Liver (tissue), 3 donors: ENCODE measurements around the gene FFAR1.

Source experiments
- GABPA ChIP-seq, 2 donors: IDR thresholded peaks in 1 of 2; conservative IDR thresholded peaks in 1 of 2; 2 replicates each; pipeline ENCODE4 v1.6.1; 2016; ENCODE audit warnings: antibody characterized with exemption in 2 of 2, mild to moderate bottlenecking in 1 of 2, moderate library complexity in 1 of 2
- HNF4A ChIP-seq, 2 donors: conservative IDR thresholded peaks; 2 replicates each; pipeline ENCODE4 v1.6.1; 2016; ENCODE audit warnings: antibody characterized with exemption in 2 of 2, mild to moderate bottlenecking in 2 of 2
- HNF4G ChIP-seq: IDR thresholded peaks from 2 replicates; pipeline ENCODE4 v1.6.1; 2016; ENCODE audit warnings: antibody characterized with exemption
- JUND ChIP-seq, 2 donors: IDR thresholded peaks; 2 replicates each; pipeline ENCODE4 v1.6.1; 2016; ENCODE audit warnings: antibody characterized with exemption in 2 of 2
- NR2F2 ChIP-seq: IDR thresholded peaks from 2 replicates; pipeline ENCODE4 v1.6.1; 2016; ENCODE audit warnings: antibody characterized with exemption
- RAD21 ChIP-seq, 2 donors: IDR thresholded peaks; 2 replicates each; pipeline ENCODE4 v1.6.1; 2016; ENCODE audit warnings: antibody characterized with exemption in 2 of 2, mild to moderate bottlenecking in 2 of 2
- SP1 ChIP-seq: IDR thresholded peaks from 2 replicates; pipeline ENCODE4 v1.6.1; 2018; ENCODE audit warnings: antibody characterized with exemption, mild to moderate bottlenecking
- TAF1 ChIP-seq: conservative IDR thresholded peaks from 2 replicates; pipeline ENCODE4 v1.6.1; 2016; ENCODE audit warnings: antibody characterized with exemption, mild to moderate bottlenecking
- YY1 ChIP-seq: IDR thresholded peaks from 2 replicates; pipeline ENCODE4 v1.6.1; 2016; ENCODE audit warnings: antibody characterized with exemption, mild to moderate bottlenecking
- TF ChIP-seq, protein P1 (sequence below): IDR thresholded peaks from 2 replicates; pipeline ENCODE4 v1.6.1; 2016; ENCODE audit warnings: antibody characterized with exemption
- TF ChIP-seq, protein P2 (sequence below): fragments of 150-350 bp; IDR thresholded peaks from 2 replicates; pipeline ENCODE4 v1.5.1; 2017; ENCODE audit warnings: improper control_type of control experiment, low read depth, low read length; ENCODE audit not compliant: missing input control
- TF ChIP-seq, protein P3 (sequence below): IDR thresholded peaks from 2 replicates; pipeline ENCODE4 v1.6.1; 2016; ENCODE audit warnings: antibody characterized with exemption
- TF ChIP-seq, protein P4 (sequence below): IDR thresholded peaks from 2 replicates; pipeline ENCODE4 v1.6.1; 2016; ENCODE audit warnings: antibody characterized with exemption, mild to moderate bottlenecking
- TF ChIP-seq, protein P5 (sequence below): IDR thresholded peaks from 2 replicates; pipeline ENCODE4 v1.6.1; 2016; ENCODE audit warnings: antibody characterized with exemption
- donor health status: healthy.
- donor health status: healthy.

DNA sequence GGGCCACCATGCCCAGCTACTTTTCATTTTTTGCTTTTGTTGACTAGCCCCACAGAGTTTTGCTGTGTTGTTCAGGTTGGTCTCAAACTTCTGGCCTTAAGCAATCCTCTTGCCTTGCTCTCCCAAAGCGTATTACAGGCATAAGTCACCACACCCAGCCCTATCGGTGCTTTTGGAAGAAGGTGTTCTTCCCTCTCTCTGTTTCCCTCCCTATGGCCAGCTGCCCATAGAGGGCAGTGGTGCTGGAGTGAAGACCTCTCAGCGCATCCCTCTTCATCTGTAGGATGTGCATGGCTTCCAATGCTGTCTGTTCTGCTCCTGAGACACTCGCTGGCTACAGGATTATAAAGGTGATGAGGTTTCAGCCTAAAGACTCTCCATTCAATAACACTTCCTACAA lies 20.1 kb upstream of the FFAR1 start:
- TF ChIP-seq JUND (IDR thresholded peaks at IDR 0.05) (no peak), RAD21 (IDR thresholded peaks at IDR 0.05) (peak in 1 of 2 donors; percentile 39), HNF4G (no peak), TAF1 (no peak), GABPA (IDR thresholded peaks at IDR 0.05 in 1 of 2, conservative IDR thresholded peaks at IDR 0.05 in 1 of 2) (no peak), YY1 (no peak), HNF4A (conservative IDR thresholded peaks at IDR 0.05) (no peak), SP1 (no peak), NR2F2 (no peak)
- TF ChIP-seq, protein P1, sequence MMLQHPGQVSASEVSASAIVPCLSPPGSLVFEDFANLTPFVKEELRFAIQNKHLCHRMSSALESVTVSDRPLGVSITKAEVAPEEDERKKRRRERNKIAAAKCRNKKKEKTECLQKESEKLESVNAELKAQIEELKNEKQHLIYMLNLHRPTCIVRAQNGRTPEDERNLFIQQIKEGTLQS = no peak
- TF ChIP-seq, protein P2, sequence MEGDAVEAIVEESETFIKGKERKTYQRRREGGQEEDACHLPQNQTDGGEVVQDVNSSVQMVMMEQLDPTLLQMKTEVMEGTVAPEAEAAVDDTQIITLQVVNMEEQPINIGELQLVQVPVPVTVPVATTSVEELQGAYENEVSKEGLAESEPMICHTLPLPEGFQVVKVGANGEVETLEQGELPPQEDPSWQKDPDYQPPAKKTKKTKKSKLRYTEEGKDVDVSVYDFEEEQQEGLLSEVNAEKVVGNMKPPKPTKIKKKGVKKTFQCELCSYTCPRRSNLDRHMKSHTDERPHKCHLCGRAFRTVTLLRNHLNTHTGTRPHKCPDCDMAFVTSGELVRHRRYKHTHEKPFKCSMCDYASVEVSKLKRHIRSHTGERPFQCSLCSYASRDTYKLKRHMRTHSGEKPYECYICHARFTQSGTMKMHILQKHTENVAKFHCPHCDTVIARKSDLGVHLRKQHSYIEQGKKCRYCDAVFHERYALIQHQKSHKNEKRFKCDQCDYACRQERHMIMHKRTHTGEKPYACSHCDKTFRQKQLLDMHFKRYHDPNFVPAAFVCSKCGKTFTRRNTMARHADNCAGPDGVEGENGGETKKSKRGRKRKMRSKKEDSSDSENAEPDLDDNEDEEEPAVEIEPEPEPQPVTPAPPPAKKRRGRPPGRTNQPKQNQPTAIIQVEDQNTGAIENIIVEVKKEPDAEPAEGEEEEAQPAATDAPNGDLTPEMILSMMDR = no peak
- TF ChIP-seq, protein P3, sequence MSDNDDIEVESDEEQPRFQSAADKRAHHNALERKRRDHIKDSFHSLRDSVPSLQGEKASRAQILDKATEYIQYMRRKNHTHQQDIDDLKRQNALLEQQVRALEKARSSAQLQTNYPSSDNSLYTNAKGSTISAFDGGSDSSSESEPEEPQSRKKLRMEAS = no peak
- TF ChIP-seq, protein P4, sequence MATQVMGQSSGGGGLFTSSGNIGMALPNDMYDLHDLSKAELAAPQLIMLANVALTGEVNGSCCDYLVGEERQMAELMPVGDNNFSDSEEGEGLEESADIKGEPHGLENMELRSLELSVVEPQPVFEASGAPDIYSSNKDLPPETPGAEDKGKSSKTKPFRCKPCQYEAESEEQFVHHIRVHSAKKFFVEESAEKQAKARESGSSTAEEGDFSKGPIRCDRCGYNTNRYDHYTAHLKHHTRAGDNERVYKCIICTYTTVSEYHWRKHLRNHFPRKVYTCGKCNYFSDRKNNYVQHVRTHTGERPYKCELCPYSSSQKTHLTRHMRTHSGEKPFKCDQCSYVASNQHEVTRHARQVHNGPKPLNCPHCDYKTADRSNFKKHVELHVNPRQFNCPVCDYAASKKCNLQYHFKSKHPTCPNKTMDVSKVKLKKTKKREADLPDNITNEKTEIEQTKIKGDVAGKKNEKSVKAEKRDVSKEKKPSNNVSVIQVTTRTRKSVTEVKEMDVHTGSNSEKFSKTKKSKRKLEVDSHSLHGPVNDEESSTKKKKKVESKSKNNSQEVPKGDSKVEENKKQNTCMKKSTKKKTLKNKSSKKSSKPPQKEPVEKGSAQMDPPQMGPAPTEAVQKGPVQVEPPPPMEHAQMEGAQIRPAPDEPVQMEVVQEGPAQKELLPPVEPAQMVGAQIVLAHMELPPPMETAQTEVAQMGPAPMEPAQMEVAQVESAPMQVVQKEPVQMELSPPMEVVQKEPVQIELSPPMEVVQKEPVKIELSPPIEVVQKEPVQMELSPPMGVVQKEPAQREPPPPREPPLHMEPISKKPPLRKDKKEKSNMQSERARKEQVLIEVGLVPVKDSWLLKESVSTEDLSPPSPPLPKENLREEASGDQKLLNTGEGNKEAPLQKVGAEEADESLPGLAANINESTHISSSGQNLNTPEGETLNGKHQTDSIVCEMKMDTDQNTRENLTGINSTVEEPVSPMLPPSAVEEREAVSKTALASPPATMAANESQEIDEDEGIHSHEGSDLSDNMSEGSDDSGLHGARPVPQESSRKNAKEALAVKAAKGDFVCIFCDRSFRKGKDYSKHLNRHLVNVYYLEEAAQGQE = no peak
- TF ChIP-seq, protein P5, sequence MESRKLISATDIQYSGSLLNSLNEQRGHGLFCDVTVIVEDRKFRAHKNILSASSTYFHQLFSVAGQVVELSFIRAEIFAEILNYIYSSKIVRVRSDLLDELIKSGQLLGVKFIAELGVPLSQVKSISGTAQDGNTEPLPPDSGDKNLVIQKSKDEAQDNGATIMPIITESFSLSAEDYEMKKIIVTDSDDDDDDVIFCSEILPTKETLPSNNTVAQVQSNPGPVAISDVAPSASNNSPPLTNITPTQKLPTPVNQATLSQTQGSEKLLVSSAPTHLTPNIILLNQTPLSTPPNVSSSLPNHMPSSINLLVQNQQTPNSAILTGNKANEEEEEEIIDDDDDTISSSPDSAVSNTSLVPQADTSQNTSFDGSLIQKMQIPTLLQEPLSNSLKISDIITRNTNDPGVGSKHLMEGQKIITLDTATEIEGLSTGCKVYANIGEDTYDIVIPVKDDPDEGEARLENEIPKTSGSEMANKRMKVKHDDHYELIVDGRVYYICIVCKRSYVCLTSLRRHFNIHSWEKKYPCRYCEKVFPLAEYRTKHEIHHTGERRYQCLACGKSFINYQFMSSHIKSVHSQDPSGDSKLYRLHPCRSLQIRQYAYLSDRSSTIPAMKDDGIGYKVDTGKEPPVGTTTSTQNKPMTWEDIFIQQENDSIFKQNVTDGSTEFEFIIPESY = no peak
